ENCODE results near the gene PIGU. TPM values are rescaled to one million over a fixed set of nuclear protein-coding genes. Genes with fewer than 3 reads are reported as not detected.

Gene PIGU
- total RNA-seq, 1 experiment from 2014 or later = 32.8 TPM

DNA sequence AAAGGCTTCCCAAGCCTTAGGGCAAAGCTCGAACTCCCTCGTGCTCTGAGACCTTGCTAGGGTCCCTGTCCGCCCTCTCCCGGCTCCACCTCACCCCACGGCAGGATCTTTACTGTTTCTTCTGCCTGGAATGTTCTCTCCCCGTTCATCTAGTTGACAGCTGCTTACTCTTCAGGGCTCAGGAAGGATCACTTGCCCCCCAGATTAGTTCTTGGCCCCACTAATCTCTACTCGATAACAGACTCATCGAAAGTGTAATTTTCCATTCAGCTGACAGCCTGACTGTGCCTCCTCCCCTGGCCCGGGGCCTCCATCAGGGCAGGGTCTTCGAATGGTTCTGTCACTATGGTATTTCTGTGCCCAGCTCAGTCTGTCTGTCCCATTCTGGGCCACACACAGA is 115.2 kb downstream of the PIGU start:
- H3K4me3 Mint-ChIP-seq = no peak overlapping the region; a peak in 1 of 5 replicates

More for the DNA sequence above, 115.2 kb downstream of the PIGU start:
- Histone ChIP-seq H3K23me2 (ENCODE audit: insufficient read length, low read depth, low read length, poor library complexity, severe bottlenecking) (peaks cover 4% of the 10 kb centered on the region), H3K56ac (ENCODE audit: insufficient read length, low read depth, low read length) (no peak overlapping the region), H4K5ac (ENCODE audit: insufficient read length, low read depth, low read length) (no peak overlapping the region), H4K8ac (replicated peaks; ENCODE audit: insufficient read length, low read depth, low read length) (no peak overlapping the region), H3K23ac (ENCODE audit: insufficient read length, low read depth, low read length) (no peak overlapping the region), H3T11ph (ENCODE audit: low read length) (no peak overlapping the region), H3K79me2 (ENCODE audit: insufficient read depth, low read length) (no peaks in the 10 kb centered on the region), H2BK12ac (ENCODE audit: insufficient read length, low read depth, low read length) (no peak overlapping the region), H3K9ac (ENCODE audit: extremely low read depth, insufficient read length, low read length) (no peak overlapping the region), H3K14ac (ENCODE audit: insufficient read depth, low read length) (no peak overlapping the region), H2BK15ac (ENCODE audit: low read depth, low read length) (no peak overlapping the region), H3K4ac (ENCODE audit: low read depth, low read length) (no peak overlapping the region), H3K4me1 (ENCODE audit: insufficient read depth, low read length) (no peaks in the 10 kb centered on the region), H3K18ac (ENCODE audit: insufficient read length, low read depth, low read length) (no peak overlapping the region), H3K27ac (ENCODE audit: insufficient read length, low read depth, low read length) (no peak overlapping the region), H2AK5ac (ENCODE audit: insufficient read length, low read length) (no peak overlapping the region), H2BK5ac (ENCODE audit: insufficient read length, low read length) (no peak overlapping the region), H3K79me1 (ENCODE audit: insufficient read depth, low read depth, low read length, poor library complexity, severe bottlenecking) (no peaks in the 10 kb centered on the region), H2BK20ac (ENCODE audit: low read depth, low read length, poor library complexity, severe bottlenecking) (no peak overlapping the region), H4K20me1 (ENCODE audit: control insufficient read depth, insufficient read depth, insufficient read length) (no peaks in the 10 kb centered on the region), H2BK120ac (ENCODE audit: low read depth, low read length, poor library complexity, severe bottlenecking) (no peak overlapping the region), H3K4me2 (ENCODE audit: insufficient read depth, insufficient read length, low read length) (no peak overlapping the region), H2AFZ (ENCODE audit: low read length) (no peak overlapping the region), H3K27me3 (ENCODE audit: insufficient read depth, low read length) (no peaks in the 10 kb centered on the region), H4K91ac (ENCODE audit: insufficient read length, low read depth, low read length) (no peak overlapping the region), H3K9me3 (ENCODE audit: control insufficient read depth, low read depth, low read length) (no peaks in the 10 kb centered on the region)
- DNase-seq = no peak
- no peaks in the 10 kb centered on the region for H3K9me3 Mint-ChIP-seq
- H3K36me3 Mint-ChIP-seq (ENCODE audit: insufficient read depth in 1 of 3, low read depth in 3 of 3) = peaks cover 0 to 3% (median 2%) of the 10 kb centered on the region in 3 experiments; a peak in 2 of 7 replicates
- H3K27me3 Mint-ChIP-seq (ENCODE audit: low read depth) = peaks cover 3% of the 10 kb centered on the region
- no CpG with 5 or more reads among the region's 10 CpGs for WGBS (ENCODE audit: extremely low coverage, insufficient read length, low lambda C conversion rate)
- H3K27ac Mint-ChIP-seq = peak overlapping the region in 1 of 3 experiments; percentile 4; a peak in 1 of 7 replicates
- TF ChIP-seq CTCF (conservative IDR thresholded peaks at IDR 0.05) = no peak
- peaks cover 7 to 9% of the 10 kb centered on the region in 2 experiments for H3K4me1 Mint-ChIP-seq
